ENCODE results near the gene AP4E1.
"Not testable (repeated sequence)": the region's sequence is repeated elsewhere in the genome, so short reads cannot be mapped to it uniquely, and the experiment has no call there.

Gene AP4E1

GRCh38 chr15:50945725-50946124 lies 37.2 kb downstream of the AP4E1 start:
- TF ChIP-seq SPI1 (IDR thresholded peaks at IDR 0.05; ENCODE audit: borderline replicate concordance, low read depth) = peak; percentile 29; the same call in 1 of the 2 replicates
- TF ChIP-seq GABPA (IDR thresholded peaks at IDR 0.05; ENCODE audit: low read depth) = no peak

DNA sequence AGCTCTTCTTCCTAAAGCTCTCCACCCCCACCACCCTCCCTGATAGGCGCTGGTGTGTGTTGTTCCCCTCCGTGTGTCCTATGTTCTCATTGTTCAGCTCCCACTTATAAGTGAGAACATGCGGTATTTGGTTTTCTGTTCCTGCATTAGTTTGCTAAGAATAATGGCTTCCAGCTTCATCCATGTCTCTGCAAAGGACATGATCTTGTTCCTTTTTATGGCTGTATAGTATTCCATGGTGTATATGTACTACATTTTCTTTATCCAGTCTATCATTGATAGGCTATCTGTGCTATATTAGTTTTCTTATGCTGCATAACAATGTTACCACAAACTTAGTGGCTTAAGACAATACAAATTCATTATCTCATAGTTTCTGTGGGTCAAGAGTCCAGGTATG lies 42.3 kb downstream of the AP4E1 start:
- not testable (repeated sequence) for DNase-seq (ENCODE audit: low read depth in 1 of 2, low spot score in 1 of 2); H3K4me3 ChIP-seq (replicated peaks; ENCODE audit: insufficient read depth, low read length); H3K27me3 ChIP-seq (ENCODE audit: insufficient read depth, poor library complexity, severe bottlenecking); H3K27ac ChIP-seq (replicated peaks)

More at GRCh38 chr15:50945725-50946124, 37.2 kb downstream of the AP4E1 start:
- Histone ChIP-seq H3K27me3 (ENCODE audit: insufficient read depth, poor library complexity, severe bottlenecking) (no peaks in the 10 kb centered on the region), H3K4me3 (replicated peaks; ENCODE audit: insufficient read depth, low read length) (no peak overlapping the region), H3K27ac (replicated peaks) (no peak overlapping the region)
- peak in 1 of 2 experiments; percentile 7 for DNase-seq (ENCODE audit: low read depth in 1 of 2, low spot score in 1 of 2)

GRCh38 chr15:50953302-50953701 lies 44.8 kb downstream of the AP4E1 start:
- Histone ChIP-seq H3K4me3 (replicated peaks; ENCODE audit: insufficient read depth, low read length) (no peak overlapping the region), H3K27me3 (ENCODE audit: insufficient read depth, poor library complexity, severe bottlenecking) (no peaks in the 10 kb centered on the region), H3K27ac (replicated peaks) (no peak overlapping the region)
- no peak for DNase-seq (ENCODE audit: low read depth in 1 of 2, low spot score in 1 of 2)
- TF ChIP-seq CTCF (IDR thresholded peaks at IDR 0.05; ENCODE audit: insufficient read depth, low read length) (no peak), SPI1 (IDR thresholded peaks at IDR 0.05; ENCODE audit: borderline replicate concordance, low read depth) (no peak), GABPA (IDR thresholded peaks at IDR 0.05; ENCODE audit: low read depth) (no peak), REST (IDR thresholded peaks at IDR 0.05; ENCODE audit: insufficient replicate concordance, low read depth) (no peak), POLR2AphosphoS5 (IDR thresholded peaks at IDR 0.05; ENCODE audit: low read depth) (no peak)

GRCh38 chr15:50954837-50955236 lies 46.4 kb downstream of the AP4E1 start:
- not testable (repeated sequence) for H3K4me3 ChIP-seq (replicated peaks; ENCODE audit: insufficient read depth, low read length); H3K27ac ChIP-seq (replicated peaks); DNase-seq (ENCODE audit: low read depth in 1 of 2, low spot score in 1 of 2); H3K27me3 ChIP-seq (ENCODE audit: insufficient read depth, poor library complexity, severe bottlenecking)

GRCh38 chr15:50959717-50960116 lies 51.2 kb downstream of the AP4E1 start:
- Histone ChIP-seq H3K4me3 (replicated peaks; ENCODE audit: insufficient read depth, low read length) (no peak overlapping the region), H3K27me3 (ENCODE audit: insufficient read depth, poor library complexity, severe bottlenecking) (no peaks in the 10 kb centered on the region), H3K27ac (replicated peaks) (no peak overlapping the region)
- TF ChIP-seq CTCF (IDR thresholded peaks at IDR 0.05; ENCODE audit: insufficient read depth, low read length) = no peak
- TF ChIP-seq POLR2AphosphoS5 (IDR thresholded peaks at IDR 0.05; ENCODE audit: low read depth) = no peak
- TF ChIP-seq REST (IDR thresholded peaks at IDR 0.05; ENCODE audit: insufficient replicate concordance, low read depth) = no peak
- no peak for TF ChIP-seq SPI1 (IDR thresholded peaks at IDR 0.05; ENCODE audit: borderline replicate concordance, low read depth)
- no peak for TF ChIP-seq GABPA (IDR thresholded peaks at IDR 0.05; ENCODE audit: low read depth)
- no peak for DNase-seq (ENCODE audit: low read depth in 1 of 2, low spot score in 1 of 2)
